ENCODE data around the gene ALAS1.

- TF ChIP-seq CTCF (conservative IDR thresholded peaks at IDR 0.05; ENCODE audit: low read depth, low read length) (no peak), EZH2phosphoT487 (IDR thresholded peaks at IDR 0.05; ENCODE audit: borderline replicate concordance, low read length) (no peak)
These were observed 58.7 kb downstream of the ALAS1 start for GRCh38 chr3:52256622-52257021.

All from PC-3 (cell line).